Esophagus (tissue), 2 donors: ENCODE results near the gene PTAR1. TPM values are rescaled to one million over a fixed set of nuclear protein-coding genes. Genes with fewer than 3 reads are reported as not detected.
A peak's percentile ranks its signal among the peaks of the same experiment; 100 is the strongest.
"Not testable (repeated sequence)": the region's sequence is repeated elsewhere in the genome, so short reads cannot be mapped to it uniquely, and the experiment has no call there.

Experiments
- H3K27ac ChIP-seq, 2 donors: one replicate each; pipeline ENCODE4 v1.5.1; 2013; ENCODE audit warnings: low read depth in 2 of 2, mild to moderate bottlenecking in 2 of 2, inconsistent platforms in 1 of 2, low read length in 1 of 2, moderate library complexity in 1 of 2
- H3K27me3 ChIP-seq, 2 donors: one replicate each; pipeline ENCODE4 v1.6.1; 2013; ENCODE audit warnings: low read length in 2 of 2, control low read depth in 1 of 2, mild to moderate bottlenecking in 1 of 2; ENCODE audit not compliant: insufficient read depth in 2 of 2, control insufficient read depth in 1 of 2
- H3K36me3 ChIP-seq, 2 donors: one replicate each; pipeline ENCODE4 v1.6.1; 2013; ENCODE audit warnings: low read length in 1 of 2; ENCODE audit not compliant: control insufficient read depth in 2 of 2, insufficient read depth in 2 of 2
- H3K4me1 ChIP-seq, 2 donors: one replicate each; pipeline ENCODE4 v1.6.1; 2013; ENCODE audit warnings: low read length in 1 of 2; ENCODE audit not compliant: control insufficient read depth in 2 of 2, insufficient read depth in 2 of 2
- H3K4me3 ChIP-seq, 2 donors: one replicate each; pipeline ENCODE4 v1.5.1; 2013; ENCODE audit warnings: low read length in 2 of 2, mild to moderate bottlenecking in 2 of 2, low read depth in 1 of 2, moderate library complexity in 1 of 2
- H3K9me3 ChIP-seq, 2 donors: one replicate each; pipeline ENCODE4 v1.6.1; 2013; ENCODE audit warnings: mild to moderate bottlenecking in 2 of 2, low read depth in 1 of 2, low read length in 1 of 2, moderate library complexity in 1 of 2; ENCODE audit not compliant: control insufficient read depth in 2 of 2, insufficient read depth in 1 of 2
- WGBS, 2 donors: extraction: QIAGEN DNeasy Blood & Tissue Kit; methylation state at CpG; one replicate each; pipeline ENCODE4 v1.1.7; 2013; 5-methylcytosine and 5-hydroxymethylcytosine counted together
- polyA plus RNA-seq, 2 donors: library from polyadenylated mRNA; stranded (reverse); fragments of 200-250 nt; gene quantifications; one replicate each; pipeline ENCODE4 v1.2.3, GENCODE V29; 2013
- donor health status: healthy with polysubstance abuse.
- donor health status: Bipolar disorder and iron deficiency.

PTAR1 gene
- polyA plus RNA-seq, 2 donors, result 4.2 to 5.6 TPM

GRCh38 chr9:69794356-69794755, 34.5 kb upstream of the PTAR1 start:
- Histone ChIP-seq H3K4me1 (no peaks in the 10 kb centered on the region), H3K4me3 (no peak overlapping the region), H3K36me3 (no peaks in the 10 kb centered on the region), H3K27me3 (no peaks in the 10 kb centered on the region), H3K27ac (no peak overlapping the region), H3K9me3 (no peaks in the 10 kb centered on the region)
- 86 to 94% methylated on average over 3 of the region's 3 CpGs for WGBS, 2 donors

DNA sequence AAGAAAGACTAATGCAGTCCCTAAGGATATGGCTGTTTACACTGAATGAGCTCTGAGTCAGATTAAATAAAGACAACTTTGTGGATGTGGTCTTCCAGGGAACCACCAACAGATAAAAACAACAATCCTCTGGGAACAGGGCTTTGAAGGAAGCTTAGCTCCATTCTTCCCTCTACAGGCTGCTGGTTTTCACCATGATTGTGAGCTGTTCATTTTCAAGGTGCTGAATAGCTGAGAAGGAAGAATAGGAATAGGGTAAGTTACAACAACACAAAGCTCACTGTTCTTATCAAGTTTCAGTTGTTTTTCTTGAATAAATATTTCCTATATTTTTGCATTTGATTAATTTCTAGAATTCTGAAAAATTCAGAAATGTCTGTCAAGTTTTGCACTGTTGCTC, 25.9 kb upstream of the PTAR1 start:
- Histone ChIP-seq H3K4me3 (no peak overlapping the region), H3K36me3 (no peaks in the 10 kb centered on the region), H3K27me3 (no peaks in the 10 kb centered on the region), H3K9me3 (no peaks in the 10 kb centered on the region), H3K4me1 (no peaks in the 10 kb centered on the region), H3K27ac (no peak overlapping the region)

- Histone ChIP-seq H3K4me3 (no peak overlapping the region), H3K36me3 (no peaks in the 10 kb centered on the region), H3K4me1 (no peaks in the 10 kb centered on the region), H3K9me3 (no peaks in the 10 kb centered on the region), H3K27me3 (no peaks in the 10 kb centered on the region), H3K27ac (no peak overlapping the region)
- WGBS, 2 donors, result 48 to 62% methylated on average over 1 of the region's 1 CpG
These were observed 13.4 kb upstream of the PTAR1 start for GRCh38 chr9:69773258-69773657.

- Histone ChIP-seq H3K27ac (no peak overlapping the region), H3K36me3 (no peaks in the 10 kb centered on the region), H3K9me3 (no peaks in the 10 kb centered on the region), H3K4me3 (no peak overlapping the region), H3K27me3 (no peaks in the 10 kb centered on the region), H3K4me1 (no peaks in the 10 kb centered on the region)
- 70 to 71% methylated on average over 4 of the region's 4 CpGs for WGBS, 2 donors
These were observed 12.1 kb upstream of the PTAR1 start for GRCh38 chr9:69771775-69772418.

DNA sequence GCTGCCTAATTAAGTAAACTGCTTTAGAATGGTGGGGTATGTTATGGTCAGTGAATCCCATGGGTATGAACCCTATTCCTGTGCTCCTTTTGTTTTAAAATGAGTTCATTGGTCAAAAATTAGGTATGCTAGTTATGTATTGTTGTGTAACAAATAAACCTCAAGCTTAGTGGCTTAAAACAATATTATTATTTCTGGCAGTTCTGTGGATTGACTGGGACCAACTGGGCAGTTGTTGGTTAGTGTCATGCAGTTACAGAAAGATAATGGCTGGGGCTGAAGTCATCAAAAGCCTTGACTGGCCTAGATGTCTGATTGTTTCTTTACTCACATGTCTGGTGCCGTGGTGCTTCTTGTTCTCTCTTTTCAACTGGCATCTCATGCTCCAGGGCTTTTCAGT, 8.9 kb upstream of the PTAR1 start:
- no peaks in the 10 kb centered on the region for H3K27me3 ChIP-seq
- H3K4me3 ChIP-seq, result no peak overlapping the region
- no peaks in the 10 kb centered on the region for H3K4me1 ChIP-seq
- no peaks in the 10 kb centered on the region for H3K9me3 ChIP-seq
- H3K27ac ChIP-seq, result no peak overlapping the region
- WGBS, 2 donors, result 74 to 92% methylated on average over 1 of the region's 1 CpG
- H3K36me3 ChIP-seq, result no peaks in the 10 kb centered on the region

GRCh38 chr9:69768101-69768500, 8.3 kb upstream of the PTAR1 start:
- 82 to 88% methylated on average over 1 of the region's 1 CpG for WGBS, 2 donors

GRCh38 chr9:69763862-69764261, 4.1 kb upstream of the PTAR1 start:
- H3K9me3 ChIP-seq, H3K36me3 ChIP-seq, H3K4me1 ChIP-seq, H3K4me3 ChIP-seq, H3K27ac ChIP-seq, H3K27me3 ChIP-seq: not testable (repeated sequence)
- 58 to 60% methylated on average over 4 of the region's 5 CpGs for WGBS, 2 donors

More at GRCh38 chr9:69768101-69768500, 8.3 kb upstream of the PTAR1 start:
- no peak overlapping the region for H3K27ac ChIP-seq
- no peaks in the 10 kb centered on the region for H3K27me3 ChIP-seq
- H3K36me3 ChIP-seq, result no peaks in the 10 kb centered on the region
- no peak overlapping the region for H3K4me3 ChIP-seq
- H3K4me1 ChIP-seq, result no peaks in the 10 kb centered on the region
- H3K9me3 ChIP-seq, result no peaks in the 10 kb centered on the region

DNA sequence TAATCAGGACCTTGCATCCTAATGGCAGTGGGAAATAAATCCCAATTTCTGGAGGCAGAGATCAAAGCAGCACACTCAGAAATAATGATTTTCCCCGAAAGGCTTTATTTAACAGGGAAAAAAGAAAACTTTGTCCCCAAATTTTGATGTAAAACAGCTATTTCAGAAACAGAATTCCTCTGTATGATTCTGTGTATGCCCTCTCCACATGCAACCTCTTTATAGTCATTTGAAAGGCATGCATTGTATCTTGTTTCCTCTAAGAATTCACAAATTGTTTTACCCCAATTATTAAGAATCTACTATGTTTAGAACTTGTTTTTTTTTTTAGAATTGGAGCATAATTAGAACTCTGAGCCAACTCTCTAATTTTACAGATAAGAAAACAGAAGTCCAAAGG, 2.7 kb upstream of the PTAR1 start:
- WGBS, 2 donors, result 79 to 96% methylated on average over 1 of the region's 1 CpG
- Histone ChIP-seq H3K4me3 (no peak overlapping the region), H3K9me3 (no peaks in the 10 kb centered on the region), H3K27me3 (no peaks in the 10 kb centered on the region), H3K27ac (no peak overlapping the region), H3K4me1 (peaks cover 0 to 3% of the 10 kb centered on the region in 2 donors), H3K36me3 (no peaks in the 10 kb centered on the region)

- 28% methylated on average over 7 of the region's 7 CpGs for WGBS, 2 donors
- Histone ChIP-seq H3K4me3 (peak overlapping the region; percentile 28 to 95), H3K4me1 (peaks cover 0 to 3% of the 10 kb centered on the region in 2 donors), H3K27ac (peak overlapping the region; percentile 77 to 97), H3K36me3 (no peaks in the 10 kb centered on the region), H3K9me3 (no peaks in the 10 kb centered on the region), H3K27me3 (no peaks in the 10 kb centered on the region)
These were observed 433 bp upstream of the PTAR1 start for GRCh38 chr9:69760278-69760610.

GRCh38 chr9:69759021-69759420, 790 bp downstream of the PTAR1 start:
- Histone ChIP-seq H3K27ac (peak overlapping the region; percentile 95 to 97), H3K27me3 (no peaks in the 10 kb centered on the region), H3K4me3 (peak overlapping the region; percentile 87 to 95), H3K36me3 (no peaks in the 10 kb centered on the region), H3K9me3 (no peaks in the 10 kb centered on the region), H3K4me1 (peaks cover 0 to 3% of the 10 kb centered on the region in 2 donors)
- 1% methylated on average over 5 of the region's 5 CpGs for WGBS, 2 donors
